CD1c-positive myeloid dendritic cell (primary cell): Measurements from ENCODE around the gene NEDD4L.
"Not testable (repeated sequence)": the region's sequence is repeated elsewhere in the genome, so short reads cannot be mapped to it uniquely, and the experiment has no call there.

Experiments
- DNase-seq: peaks from one replicate; pipeline ENCODE4 v3.0.0-alpha.2; 2016; ENCODE audit errors: extremely low spot score

NEDD4L gene

DNA sequence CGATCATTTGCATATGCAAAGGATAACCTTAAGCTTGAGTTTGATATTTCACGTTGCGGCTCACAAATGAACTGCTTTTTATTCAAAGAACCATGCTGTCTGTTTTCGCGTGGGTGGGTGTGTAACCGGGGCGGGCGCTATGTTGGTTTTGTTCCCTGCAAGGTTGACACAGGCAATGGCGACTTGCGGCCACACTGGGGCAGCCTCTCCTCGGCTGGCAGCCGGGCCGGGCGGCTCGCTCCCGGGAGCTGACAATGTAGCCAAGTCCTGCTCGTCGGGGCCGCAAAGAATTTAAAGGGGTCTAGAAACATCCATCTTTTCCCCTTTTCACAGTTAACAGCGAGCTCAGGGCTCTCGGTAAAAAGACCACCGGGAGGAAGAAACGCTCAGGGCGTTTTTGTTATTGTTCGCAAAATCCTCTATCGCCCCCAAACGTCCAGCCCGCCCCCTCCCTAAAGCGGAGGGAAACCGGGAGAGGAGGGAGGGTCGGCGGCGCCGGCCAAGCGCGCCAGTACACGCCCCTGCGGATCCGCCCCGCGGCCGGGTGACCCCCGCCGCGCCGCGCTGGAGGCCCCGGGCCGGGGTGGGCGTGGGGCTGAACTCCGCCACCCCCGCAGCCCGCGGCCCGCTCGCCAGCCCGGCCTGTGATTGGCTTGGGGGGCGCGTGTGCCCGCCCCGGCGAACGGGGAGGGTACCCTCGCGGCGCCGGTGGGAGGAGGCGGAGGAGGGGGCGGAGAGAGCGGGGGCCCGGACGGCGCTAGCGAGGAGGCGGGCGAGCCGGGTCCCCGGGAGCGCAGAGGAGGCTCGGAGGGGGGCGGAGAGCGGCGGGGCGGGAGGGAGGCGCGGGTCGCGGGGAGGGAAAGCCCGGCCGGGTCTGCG lies at the start of gene NEDD4L:
NEDD4L (plus strand) TSS at position 736 of the 879 bp plus-strand sequence. CDS start 435 bp downstream, outside the sequence.
- peak; percentile 94 for DNase-seq

DNA sequence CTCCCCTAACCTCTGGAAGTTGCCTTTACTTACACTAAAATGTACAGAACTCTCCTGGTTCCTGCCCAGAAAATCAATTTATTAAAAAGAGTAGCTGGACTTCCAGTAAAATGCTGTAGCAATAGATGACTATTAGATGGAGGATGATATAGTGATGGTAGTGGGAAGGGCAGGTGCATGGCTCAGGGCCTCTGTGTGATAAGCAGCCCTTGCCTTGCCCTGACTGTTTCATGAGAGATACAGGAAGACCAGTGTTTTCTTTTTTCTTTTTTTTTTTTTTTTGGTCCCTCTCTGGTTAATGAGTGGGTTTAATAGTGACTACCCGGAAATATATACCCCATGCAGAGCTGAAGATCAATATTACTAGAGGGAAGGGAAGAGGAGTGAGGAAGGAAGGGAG lies 48.7 kb upstream of the NEDD4L start:
- no peak for DNase-seq

GRCh38 chr18:57996894-57997293 lies 47.1 kb upstream of the NEDD4L start:
- not testable (repeated sequence) for DNase-seq

DNA sequence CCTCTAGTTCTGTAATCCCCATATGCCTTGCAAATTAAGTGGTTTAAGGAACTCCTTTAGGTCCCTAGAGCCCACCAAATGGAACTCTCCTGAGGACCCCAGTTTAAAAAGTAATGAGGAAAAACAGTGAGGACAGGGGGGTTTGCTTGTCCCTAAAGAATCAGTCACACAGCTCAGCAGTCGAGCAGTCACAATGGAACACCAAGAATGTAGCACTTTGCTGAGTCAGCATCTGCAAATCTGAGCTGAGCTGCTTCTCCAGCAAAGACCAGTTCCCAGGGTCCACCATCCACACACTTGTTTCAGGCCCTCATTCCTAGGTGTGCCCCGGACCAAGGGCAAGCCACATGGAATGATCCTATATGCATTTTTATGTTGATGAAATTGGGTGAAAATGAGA lies 46.2 kb upstream of the NEDD4L start:
- DNase-seq = no peak

DNA sequence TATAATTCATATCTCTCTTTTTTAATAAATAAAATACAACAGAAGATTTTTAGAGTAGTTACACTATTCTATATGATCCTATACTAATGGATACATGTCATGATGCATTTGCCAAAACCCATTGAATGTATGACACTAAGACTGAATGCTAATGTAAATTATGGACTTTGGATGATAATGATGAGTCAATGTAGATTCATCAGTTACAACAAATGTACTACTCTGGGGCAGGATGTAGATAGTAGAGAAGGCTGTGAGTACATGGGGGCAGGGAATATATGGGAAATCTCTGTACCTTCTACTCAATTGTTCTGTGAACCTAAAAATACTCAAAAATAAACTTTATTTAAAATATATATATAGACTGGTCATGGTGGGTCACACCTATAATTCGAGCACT lies 45.6 kb upstream of the NEDD4L start:
- no peak for DNase-seq

DNA sequence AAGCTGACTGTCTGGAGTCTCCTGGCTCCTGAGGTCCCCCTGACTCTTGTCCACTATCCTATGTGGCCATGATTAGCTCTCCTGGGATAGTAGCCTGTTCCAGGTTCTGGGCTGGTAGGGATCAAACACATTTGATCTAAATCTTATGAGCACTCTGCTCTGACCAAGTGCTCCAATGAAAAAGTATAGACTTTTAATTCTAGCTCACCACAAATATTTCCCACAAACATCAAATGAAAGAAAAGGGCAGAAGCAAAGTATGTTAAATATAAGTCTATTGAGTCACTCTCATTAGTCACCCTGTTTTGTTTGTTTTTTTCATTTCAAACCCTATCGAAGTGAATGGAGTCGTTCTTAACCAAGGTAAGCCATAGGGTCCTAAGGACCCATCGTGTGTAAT lies 39.7 kb upstream of the NEDD4L start:
- no peak for DNase-seq

DNA sequence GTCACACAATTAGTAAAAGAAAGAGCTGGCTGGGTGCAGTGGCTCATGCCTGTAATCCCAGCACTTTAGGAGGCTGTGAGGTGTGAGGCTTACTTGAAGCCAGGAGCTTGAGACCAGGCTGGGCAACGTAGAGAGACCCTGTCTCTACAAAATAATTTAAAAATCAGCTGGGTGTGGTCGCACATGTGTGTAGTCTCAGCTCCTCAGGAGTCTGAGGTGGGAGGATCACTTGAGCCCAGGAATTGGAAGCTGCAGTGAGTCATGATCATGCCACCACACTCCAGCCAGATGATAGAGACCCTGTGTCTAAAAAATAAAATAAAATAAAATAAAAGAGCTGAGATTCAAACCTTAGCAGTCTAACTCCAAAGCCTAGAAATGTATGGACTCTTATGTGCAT lies 39.0 kb upstream of the NEDD4L start:
- DNase-seq = no peak

DNA sequence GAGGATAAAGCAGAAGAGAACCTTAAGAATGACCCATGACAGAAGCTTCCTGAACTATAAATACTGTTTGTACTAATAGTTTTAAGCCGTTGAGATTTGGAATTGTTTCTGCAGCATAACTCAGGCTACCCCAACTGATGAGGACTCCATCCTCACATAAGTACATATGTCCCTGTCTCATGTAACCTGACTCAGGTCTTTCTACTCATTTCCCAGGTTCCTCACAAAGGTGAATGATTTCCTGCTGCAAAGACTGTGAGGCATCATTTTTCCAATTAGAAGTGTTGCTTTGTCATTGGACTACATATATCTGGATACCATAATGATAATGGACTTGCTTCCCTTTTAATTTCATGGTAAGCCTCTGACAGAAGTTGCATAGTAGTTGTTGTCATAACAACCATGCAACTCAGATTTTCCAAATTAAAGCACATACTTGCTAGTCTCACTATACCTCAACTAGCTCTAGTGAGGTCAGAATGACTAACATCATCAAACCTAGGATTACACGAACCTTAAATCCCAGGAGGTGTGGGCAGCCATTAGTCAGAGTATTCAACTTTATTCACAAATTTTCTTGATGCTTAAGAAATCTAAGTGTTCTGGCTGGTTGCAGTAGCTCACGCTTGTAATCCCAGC lies 38.0 kb upstream of the NEDD4L start:
- no peak for DNase-seq

GRCh38 chr18:58009166-58009565 lies 34.9 kb upstream of the NEDD4L start:
- no peak for DNase-seq

DNA sequence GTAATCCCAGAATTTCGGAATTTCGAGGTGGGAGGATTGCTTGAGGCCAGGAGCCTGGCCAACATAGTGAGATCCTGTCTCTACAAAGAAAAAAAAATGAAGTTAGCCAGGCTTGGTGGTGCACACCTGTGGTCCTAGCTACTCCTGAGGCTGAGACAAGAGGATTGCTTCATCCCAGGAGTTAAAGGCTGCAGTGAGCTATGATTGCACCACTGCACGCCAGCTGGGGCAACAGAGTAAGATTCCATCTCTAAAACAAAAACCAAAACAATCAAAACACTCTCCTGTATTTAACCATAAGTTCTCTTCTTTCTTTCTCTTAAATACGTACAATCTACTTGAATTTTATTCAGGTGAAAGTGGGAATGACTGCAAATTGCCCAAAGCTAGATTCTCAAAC lies 33.8 kb upstream of the NEDD4L start:
- DNase-seq = no peak

DNA sequence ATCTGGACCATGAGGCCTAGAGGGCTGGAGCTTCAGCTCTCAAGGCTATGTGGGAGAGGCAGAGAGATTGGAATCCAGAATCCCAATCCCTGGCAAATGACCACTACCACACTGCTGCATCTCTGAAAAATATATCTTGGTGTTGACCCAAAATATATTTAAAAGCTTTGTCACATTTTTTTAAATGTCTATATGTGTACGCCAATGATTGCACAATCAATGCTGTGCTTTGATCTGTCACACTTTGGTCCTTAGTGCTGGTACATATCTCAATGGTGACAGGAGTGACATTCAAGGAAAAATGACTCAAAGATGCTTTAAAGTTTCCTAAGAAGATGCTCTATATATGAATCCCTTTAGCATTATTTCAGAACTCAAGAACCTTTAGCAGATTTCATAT lies 31.7 kb upstream of the NEDD4L start:
- DNase-seq = no peak

GRCh38 chr18:58013241-58014211 lies 30.5 kb upstream of the NEDD4L start:
- DNase-seq = no peak

DNA sequence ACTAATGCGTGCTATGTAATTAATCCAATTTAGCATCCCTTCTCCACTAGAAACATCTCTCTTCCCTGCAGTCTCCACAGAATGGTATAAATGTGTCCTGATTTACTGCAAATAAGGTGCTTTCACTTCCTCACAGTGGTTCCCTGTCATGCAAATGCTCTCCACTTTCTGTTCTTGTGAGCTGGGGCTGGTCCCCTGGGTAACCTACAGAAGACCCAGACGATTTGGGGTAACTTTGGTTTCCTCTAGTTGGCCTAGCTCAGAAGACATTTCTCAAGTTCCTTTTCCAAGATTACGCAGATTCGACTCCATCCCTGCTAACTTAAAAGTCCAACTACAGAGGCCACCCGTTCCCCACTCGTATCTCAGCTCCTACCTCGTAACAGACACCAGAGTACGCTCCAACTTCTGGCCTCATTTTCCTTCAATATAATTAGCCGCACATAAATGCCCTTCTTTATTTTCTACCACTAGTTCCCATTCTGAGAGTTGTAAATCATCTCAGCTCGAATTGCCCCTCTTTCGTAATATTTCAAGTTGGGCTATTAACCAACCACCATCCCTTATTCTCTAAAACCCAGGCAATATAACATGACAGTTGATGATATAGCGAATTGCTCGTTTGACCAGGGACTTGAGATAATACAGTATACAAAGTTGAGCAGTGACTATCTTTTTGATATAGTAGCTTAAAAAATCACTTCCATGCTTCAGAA lies 28.8 kb upstream of the NEDD4L start:
- DNase-seq = peak; percentile 33

- no peak for DNase-seq
Measured at GRCh38 chr18:58017267-58017666, 26.8 kb upstream of the NEDD4L start.

DNA sequence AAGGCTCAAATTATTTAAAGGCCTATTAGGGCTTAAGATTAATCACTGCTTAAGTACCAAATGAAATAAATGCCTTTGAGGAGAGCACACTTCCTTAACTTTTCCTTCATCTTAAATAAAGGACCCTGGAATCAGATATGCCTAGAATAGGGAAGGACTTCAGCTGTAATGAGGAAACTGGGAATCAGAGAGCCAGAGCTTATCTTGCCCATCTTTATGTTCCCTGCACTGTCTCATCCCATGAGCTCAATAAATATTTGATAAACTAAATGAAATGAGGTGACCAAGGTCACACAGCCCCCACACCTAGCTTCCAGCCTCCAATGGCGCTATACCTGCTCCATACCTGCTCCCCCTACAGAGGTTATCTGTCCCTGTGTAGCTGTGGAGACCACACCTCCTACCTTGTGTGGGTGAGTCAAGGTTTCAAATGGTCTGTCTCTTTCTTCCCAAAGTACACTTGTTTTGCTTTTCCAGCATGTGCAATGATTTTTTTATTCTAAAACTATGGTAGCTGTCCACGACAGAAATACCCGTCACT lies 23.4 kb upstream of the NEDD4L start:
- DNase-seq = no peak

GRCh38 chr18:58021504-58021903 lies 22.5 kb upstream of the NEDD4L start:
- DNase-seq = no peak

- DNase-seq = no peak
Measured at GRCh38 chr18:58023108-58023507, 20.9 kb upstream of the NEDD4L start.

GRCh38 chr18:58024139-58024538 lies 19.9 kb upstream of the NEDD4L start:
- no peak for DNase-seq

DNA sequence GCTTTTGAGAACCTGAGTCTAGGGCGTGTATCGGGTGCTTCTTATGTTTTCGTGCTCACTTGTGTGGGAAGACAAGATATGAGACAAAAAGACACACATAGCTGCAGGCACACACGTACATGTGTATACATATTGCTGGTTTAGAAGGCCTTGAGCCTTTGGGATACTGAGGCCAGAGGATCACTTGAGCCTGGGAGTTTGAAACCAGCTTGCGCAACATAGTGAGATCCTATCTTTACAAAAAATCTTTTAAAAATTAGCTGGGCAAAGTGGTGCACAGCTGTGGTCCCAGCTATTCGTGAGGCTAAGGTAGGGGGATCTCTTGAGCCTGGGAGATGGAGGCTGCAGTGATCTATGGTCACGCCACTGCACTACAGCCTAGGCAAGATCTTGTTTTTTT lies 18.8 kb upstream of the NEDD4L start:
- DNase-seq = no peak

- no peak for DNase-seq
Measured at GRCh38 chr18:58025733-58026132, 18.3 kb upstream of the NEDD4L start.

DNA sequence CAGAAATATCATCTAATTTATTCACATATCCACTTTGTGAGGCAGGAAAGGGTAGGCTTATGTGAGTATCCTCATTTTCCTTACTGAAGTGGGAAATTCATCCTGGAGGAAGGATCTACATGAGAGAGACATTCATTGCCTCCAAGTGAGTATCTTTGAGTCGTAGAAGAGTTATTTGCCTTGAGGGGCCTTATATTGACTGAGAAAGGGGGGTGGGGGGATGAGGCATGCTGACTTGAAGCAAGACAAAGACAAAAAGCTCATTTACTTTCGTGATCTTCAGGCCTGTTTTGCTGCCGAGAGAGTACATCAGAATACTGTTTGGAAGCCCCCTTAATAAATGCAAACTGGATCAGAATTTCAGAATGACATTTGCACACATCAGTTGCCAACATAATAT lies 17.6 kb upstream of the NEDD4L start:
- no peak for DNase-seq
